Measurements from ENCODE around the gene TSC22D1.

GRCh38 chr13:44583137-44583536, 7.0 kb upstream of the TSC22D1 start:
- TF ChIP-seq POLR2A (IDR thresholded peaks at IDR 0.05): no peak
- no peak for TF ChIP-seq CTCF (IDR thresholded peaks at IDR 0.05)
